ENCODE results near the gene ICA1.

- TF ChIP-seq, protein P1, sequence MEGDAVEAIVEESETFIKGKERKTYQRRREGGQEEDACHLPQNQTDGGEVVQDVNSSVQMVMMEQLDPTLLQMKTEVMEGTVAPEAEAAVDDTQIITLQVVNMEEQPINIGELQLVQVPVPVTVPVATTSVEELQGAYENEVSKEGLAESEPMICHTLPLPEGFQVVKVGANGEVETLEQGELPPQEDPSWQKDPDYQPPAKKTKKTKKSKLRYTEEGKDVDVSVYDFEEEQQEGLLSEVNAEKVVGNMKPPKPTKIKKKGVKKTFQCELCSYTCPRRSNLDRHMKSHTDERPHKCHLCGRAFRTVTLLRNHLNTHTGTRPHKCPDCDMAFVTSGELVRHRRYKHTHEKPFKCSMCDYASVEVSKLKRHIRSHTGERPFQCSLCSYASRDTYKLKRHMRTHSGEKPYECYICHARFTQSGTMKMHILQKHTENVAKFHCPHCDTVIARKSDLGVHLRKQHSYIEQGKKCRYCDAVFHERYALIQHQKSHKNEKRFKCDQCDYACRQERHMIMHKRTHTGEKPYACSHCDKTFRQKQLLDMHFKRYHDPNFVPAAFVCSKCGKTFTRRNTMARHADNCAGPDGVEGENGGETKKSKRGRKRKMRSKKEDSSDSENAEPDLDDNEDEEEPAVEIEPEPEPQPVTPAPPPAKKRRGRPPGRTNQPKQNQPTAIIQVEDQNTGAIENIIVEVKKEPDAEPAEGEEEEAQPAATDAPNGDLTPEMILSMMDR (IDR thresholded peaks at IDR 0.05; ENCODE audit: extremely low read depth in 1 of 2, insufficient read depth in 1 of 2, low read depth in 1 of 2, low read length in 2 of 2) = no peak
- no peak for TF ChIP-seq JUN (IDR thresholded peaks at IDR 0.05; ENCODE audit: borderline replicate concordance, insufficient read depth, insufficient read length, low read depth)
- TF ChIP-seq MYC (IDR thresholded peaks at IDR 0.05; ENCODE audit: low read depth, low read length) = no peak
- TF ChIP-seq GATA2 (IDR thresholded peaks at IDR 0.05; ENCODE audit: insufficient read depth, insufficient read length, low read depth, low read length) = no peak
- TF ChIP-seq POLR2A (IDR thresholded peaks at IDR 0.05; ENCODE audit: low read depth, low read length) = no peak
Measured at GRCh38 chr7:8284606-8285005, 22.6 kb upstream of the ICA1 start.

All from endothelial cell of umbilical vein (primary cell).